Ishikawa (cell line): ENCODE measurements around the gene GMCL2.

Experiments used
- CEBPB ChIP-seq: IDR thresholded peaks from 2 replicates; pipeline ENCODE4 v1.6.1; 2012
- CREB1 ChIP-seq: IDR thresholded peaks from 2 replicates; pipeline ENCODE4 v1.6.1; 2012; ENCODE audit warnings: low read depth
- EGR1 ChIP-seq: IDR thresholded peaks from 2 replicates; pipeline ENCODE4 v1.6.1; 2012
- EP300 ChIP-seq: IDR thresholded peaks from 2 replicates; pipeline ENCODE4 v1.6.1; 2012; ENCODE audit warnings: borderline replicate concordance
- FOXM1 ChIP-seq: IDR thresholded peaks from 2 replicates; pipeline ENCODE4 v1.6.1; 2012; ENCODE audit warnings: low read depth, borderline replicate concordance
- NFIC ChIP-seq: IDR thresholded peaks from 2 replicates; pipeline ENCODE4 v1.6.1; 2012
- RAD21 ChIP-seq: IDR thresholded peaks from 2 replicates; pipeline ENCODE4 v1.6.1; 2012; ENCODE audit warnings: low read depth
- REST ChIP-seq: IDR thresholded peaks from 2 replicates; pipeline ENCODE4 v1.6.1; 2012; ENCODE audit warnings: low read depth, mild to moderate bottlenecking
- TAF1 ChIP-seq: IDR thresholded peaks from 2 replicates; pipeline ENCODE4 v1.6.1; 2012; ENCODE audit warnings: low read depth, mild to moderate bottlenecking
- TCF12 ChIP-seq: IDR thresholded peaks from 2 replicates; pipeline ENCODE4 v1.6.1; 2012; ENCODE audit warnings: low read depth
- TEAD4 ChIP-seq: IDR thresholded peaks from 2 replicates; pipeline ENCODE4 v1.6.1; 2012
- USF1 ChIP-seq: IDR thresholded peaks from 2 replicates; pipeline ENCODE4 v1.6.1; 2012
- YY1 ChIP-seq: IDR thresholded peaks from 2 replicates; pipeline ENCODE4 v1.6.1; 2012; ENCODE audit warnings: low read depth
- ZBTB7A ChIP-seq: IDR thresholded peaks from 2 replicates; pipeline ENCODE4 v1.6.1; 2012; ENCODE audit warnings: low read depth
- TF ChIP-seq, protein P1 (sequence below): IDR thresholded peaks from 2 replicates; pipeline ENCODE4 v1.6.1; 2012

GMCL2 gene

GRCh38 chr5:178201927-178202235 is 14.7 kb upstream of the GMCL2 start:
- TF ChIP-seq RAD21 (no peak), FOXM1 (no peak), NFIC (no peak), TEAD4 (no peak), TAF1 (no peak), USF1 (no peak), EGR1 (no peak), CREB1 (no peak), CEBPB (no peak), ZBTB7A (no peak), REST (no peak), EP300 (no peak), YY1 (no peak), TCF12 (no peak)
- TF ChIP-seq, protein P1, sequence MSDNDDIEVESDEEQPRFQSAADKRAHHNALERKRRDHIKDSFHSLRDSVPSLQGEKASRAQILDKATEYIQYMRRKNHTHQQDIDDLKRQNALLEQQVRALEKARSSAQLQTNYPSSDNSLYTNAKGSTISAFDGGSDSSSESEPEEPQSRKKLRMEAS = no peak

DNA sequence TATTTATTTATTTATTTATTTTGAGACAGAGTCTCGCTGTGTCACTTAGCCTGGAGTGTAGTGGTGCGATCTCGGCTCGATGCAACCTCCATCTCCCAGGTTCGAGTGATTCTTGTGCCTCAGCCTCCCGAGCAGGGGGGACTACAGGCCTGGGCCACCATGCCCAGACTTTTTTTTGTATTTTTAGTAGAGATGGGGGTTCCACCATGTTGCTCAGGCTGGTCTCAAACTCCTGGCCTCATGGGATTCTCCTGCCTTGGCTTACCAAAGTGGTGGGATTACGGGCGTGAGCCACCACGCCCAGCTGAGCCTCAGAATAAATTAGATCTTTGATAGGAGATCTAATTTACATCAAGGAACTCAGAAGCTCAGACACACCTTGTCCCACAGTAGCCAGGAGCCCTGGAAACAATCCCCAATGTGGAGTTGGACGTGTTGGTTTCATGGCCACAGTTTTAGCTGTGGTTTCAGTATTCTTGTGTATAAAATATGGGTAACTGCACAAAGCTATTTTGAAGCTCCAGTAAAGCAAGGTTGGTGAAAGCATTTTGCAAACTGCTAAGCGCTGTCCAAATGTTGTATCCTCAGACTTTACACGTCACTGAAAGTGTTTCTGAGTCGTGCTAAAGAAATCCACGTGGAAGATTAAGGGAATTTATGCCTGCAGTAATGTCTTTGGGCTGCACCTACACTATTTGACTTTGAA is 14.2 kb upstream of the GMCL2 start:
- TF ChIP-seq USF1 = no peak
- no peak for TF ChIP-seq REST
- no peak for TF ChIP-seq TAF1
- TF ChIP-seq TCF12 = no peak
- TF ChIP-seq YY1 = no peak
- no peak for TF ChIP-seq RAD21
- no peak for TF ChIP-seq FOXM1
- TF ChIP-seq ZBTB7A = no peak
- no peak for TF ChIP-seq EGR1

- TF ChIP-seq USF1 = no peak
- no peak for TF ChIP-seq NFIC
- no peak for TF ChIP-seq ZBTB7A
- TF ChIP-seq, protein P1 = no peak
- TF ChIP-seq EGR1 = no peak
- no peak for TF ChIP-seq CEBPB
- no peak for TF ChIP-seq REST
- TF ChIP-seq YY1 = no peak
- no peak for TF ChIP-seq TEAD4
- TF ChIP-seq FOXM1 = no peak
- no peak for TF ChIP-seq TCF12
- TF ChIP-seq CREB1 = no peak
- TF ChIP-seq TAF1 = no peak
- no peak for TF ChIP-seq EP300
Observed at GRCh38 chr5:178199581-178200434, 12.6 kb upstream of the GMCL2 start.

DNA sequence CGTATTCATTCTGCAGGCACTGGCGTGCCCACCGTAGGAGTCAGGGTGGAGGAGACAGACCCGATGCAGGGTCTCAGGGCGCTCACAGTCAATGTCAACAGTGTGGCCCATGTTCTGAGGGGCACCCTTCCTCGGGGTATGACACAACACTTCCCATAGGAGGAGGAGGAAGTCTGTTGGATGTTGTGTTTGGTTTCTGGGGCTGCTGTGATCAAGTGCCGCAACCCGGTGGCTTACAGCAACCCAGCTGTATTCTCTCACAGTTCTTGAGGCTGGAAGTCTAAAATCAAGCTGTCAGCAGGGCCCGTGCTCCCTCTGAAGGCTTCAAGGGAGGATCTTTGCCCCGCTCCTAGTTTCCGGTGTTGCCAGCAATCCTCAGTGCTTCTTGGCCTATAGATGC is 11.5 kb upstream of the GMCL2 start:
- no peak for TF ChIP-seq RAD21
- no peak for TF ChIP-seq YY1
- TF ChIP-seq ZBTB7A = no peak
- TF ChIP-seq, protein P1 = no peak
- no peak for TF ChIP-seq CREB1
- TF ChIP-seq TEAD4 = no peak
- no peak for TF ChIP-seq TAF1
- no peak for TF ChIP-seq EP300
